Dendritic cell treated with granulocyte-macrophage colony-stimulating factor and Interleukin-4, amounts not matched to agents 40 ng/mL and 50 ng/mL, for 4 days (primary cell): ENCODE measurements around the gene WASHC3.

Experiments used
- H3K27ac Mint-ChIP-seq: one replicate; pipeline ENCODE4 v1.8.0; 2022; ENCODE audit warnings: mild to moderate bottlenecking, mixed read lengths
- H3K27me3 Mint-ChIP-seq: one replicate; pipeline ENCODE4 v1.8.0; 2022; ENCODE audit warnings: mild to moderate bottlenecking, mixed read lengths
- H3K36me3 Mint-ChIP-seq: one replicate; pipeline ENCODE4 v1.8.0; 2022; ENCODE audit warnings: low read depth, mixed read lengths
- H3K4me1 Mint-ChIP-seq: one replicate; pipeline ENCODE4 v1.8.0; 2022; ENCODE audit warnings: low read depth, mixed read lengths
- H3K4me3 Mint-ChIP-seq: one replicate; pipeline ENCODE4 v1.8.0; 2022; ENCODE audit warnings: mild to moderate bottlenecking, moderate library complexity, mixed read lengths
- H3K9me3 Mint-ChIP-seq: one replicate; pipeline ENCODE4 v1.8.0; 2022; ENCODE audit warnings: mixed read lengths
- intact Hi-C: fragments of 100-400 bp; cut with micrococcal nuclease; formaldehyde crosslinking; loops from one replicate; pipeline ENCODE4 v1.15.0; 2022

Gene WASHC3

GRCh38 chr12:102063069-102063468 is 1.3 kb upstream of the WASHC3 start:
- intact Hi-C loops, result loop anchor here (10.0 kb wide), 1 partner anchor 148 kb away; no protein-coding TSS in a partner anchor
- Mint-ChIP-seq H3K27ac (no peak overlapping the region), H3K9me3 (no peaks in the 10 kb centered on the region), H3K27me3 (peaks cover 2% of the 10 kb centered on the region), H3K4me3 (no peak overlapping the region), H3K4me1 (peaks cover 10% of the 10 kb centered on the region), H3K36me3 (peaks cover 23% of the 10 kb centered on the region)

- Mint-ChIP-seq H3K4me3 (no peak overlapping the region), H3K4me1 (peaks cover 10% of the 10 kb centered on the region), H3K36me3 (peaks cover 29% of the 10 kb centered on the region), H3K27me3 (no peaks in the 10 kb centered on the region), H3K9me3 (no peaks in the 10 kb centered on the region), H3K27ac (no peak overlapping the region)
- intact Hi-C loops, result loop anchor here (1.0 to 10.0 kb wide), 2 partner anchors 58 to 148 kb away; partner anchors contain the start of genes NUP37 and PARPBP
These were observed 622 bp upstream of the WASHC3 start for GRCh38 chr12:102062419-102062806.

- intact Hi-C loops, result loop anchor here (10.0 kb wide), 1 partner anchor 146 kb away; no protein-coding TSS in a partner anchor
- H3K36me3 Mint-ChIP-seq, result peaks cover 42% of the 10 kb centered on the region
- no peaks in the 10 kb centered on the region for H3K9me3 Mint-ChIP-seq
- no peaks in the 10 kb centered on the region for H3K27me3 Mint-ChIP-seq
- H3K4me1 Mint-ChIP-seq, result peaks cover 10% of the 10 kb centered on the region
- peak overlapping the region; percentile 89 for H3K4me3 Mint-ChIP-seq
- H3K27ac Mint-ChIP-seq, result peak overlapping the region; percentile 92
These were observed 663 bp downstream of the WASHC3 start for GRCh38 chr12:102061096-102061559.

GRCh38 chr12:102059343-102059742 is 2.4 kb downstream of the WASHC3 start:
- Mint-ChIP-seq H3K27ac (no peak overlapping the region), H3K9me3 (no peaks in the 10 kb centered on the region), H3K27me3 (no peaks in the 10 kb centered on the region), H3K36me3 (peaks cover 60% of the 10 kb centered on the region), H3K4me1 (peaks cover 10% of the 10 kb centered on the region), H3K4me3 (no peak overlapping the region)
- intact Hi-C loops, result no loop called here

- Mint-ChIP-seq H3K4me1 (peaks cover 17% of the 10 kb centered on the region), H3K9me3 (no peaks in the 10 kb centered on the region)
These were observed 7.4 kb downstream of the WASHC3 start for GRCh38 chr12:102054345-102054744.

GRCh38 chr12:102053062-102053349 is 8.8 kb downstream of the WASHC3 start:
- Mint-ChIP-seq H3K9me3 (no peaks in the 10 kb centered on the region), H3K4me3 (no peak overlapping the region), H3K27ac (no peak overlapping the region), H3K36me3 (peaks cover 84% of the 10 kb centered on the region), H3K4me1 (peaks cover 11% of the 10 kb centered on the region), H3K27me3 (no peaks in the 10 kb centered on the region)
- intact Hi-C loops, result no loop called here

More at GRCh38 chr12:102054345-102054744, 7.4 kb downstream of the WASHC3 start:
- Mint-ChIP-seq H3K36me3 (peaks cover 87% of the 10 kb centered on the region), H3K27ac (no peak overlapping the region), H3K4me3 (no peak overlapping the region), H3K27me3 (no peaks in the 10 kb centered on the region)
- intact Hi-C loops, result no loop called here

GRCh38 chr12:102052192-102053061 is 9.4 kb downstream of the WASHC3 start:
- Mint-ChIP-seq H3K27me3 (no peaks in the 10 kb centered on the region), H3K4me3 (no peak overlapping the region), H3K36me3 (peaks cover 81% of the 10 kb centered on the region), H3K27ac (no peak overlapping the region), H3K9me3 (no peaks in the 10 kb centered on the region), H3K4me1 (peaks cover 11% of the 10 kb centered on the region)
- intact Hi-C loops, result no loop called here

- H3K36me3 Mint-ChIP-seq, result peaks cover 72% of the 10 kb centered on the region
- intact Hi-C loops, result no loop called here
- H3K9me3 Mint-ChIP-seq, result no peaks in the 10 kb centered on the region
- no peak overlapping the region for H3K4me3 Mint-ChIP-seq
- H3K27me3 Mint-ChIP-seq, result no peaks in the 10 kb centered on the region
- no peak overlapping the region for H3K27ac Mint-ChIP-seq
- H3K4me1 Mint-ChIP-seq, result peaks cover 11% of the 10 kb centered on the region
These were observed 10.3 kb downstream of the WASHC3 start for GRCh38 chr12:102051431-102051965.

- Mint-ChIP-seq H3K4me1 (peaks cover 11% of the 10 kb centered on the region), H3K27ac (no peak overlapping the region), H3K9me3 (no peaks in the 10 kb centered on the region), H3K27me3 (no peaks in the 10 kb centered on the region), H3K4me3 (no peak overlapping the region), H3K36me3 (peaks cover 72% of the 10 kb centered on the region)
- intact Hi-C loops, result no loop called here
These were observed 10.9 kb downstream of the WASHC3 start for GRCh38 chr12:102050660-102051430.

GRCh38 chr12:102043928-102044327 is 17.9 kb downstream of the WASHC3 start:
- H3K27ac Mint-ChIP-seq, result no peak overlapping the region
- intact Hi-C loops, result no loop called here
- no peaks in the 10 kb centered on the region for H3K4me1 Mint-ChIP-seq
- H3K9me3 Mint-ChIP-seq, result no peaks in the 10 kb centered on the region
- no peak overlapping the region for H3K4me3 Mint-ChIP-seq
- H3K27me3 Mint-ChIP-seq, result no peaks in the 10 kb centered on the region
- H3K36me3 Mint-ChIP-seq, result peaks cover 41% of the 10 kb centered on the region

- no peaks in the 10 kb centered on the region for H3K4me1 Mint-ChIP-seq
- peaks cover 72% of the 10 kb centered on the region for H3K36me3 Mint-ChIP-seq
- no peaks in the 10 kb centered on the region for H3K27me3 Mint-ChIP-seq
- no peak overlapping the region for H3K4me3 Mint-ChIP-seq
- intact Hi-C loops, result no loop called here
- no peaks in the 10 kb centered on the region for H3K9me3 Mint-ChIP-seq
- H3K27ac Mint-ChIP-seq, result no peak overlapping the region
These were observed 27.6 kb downstream of the WASHC3 start for GRCh38 chr12:102033991-102034745.

GRCh38 chr12:102031852-102032251 is 29.9 kb downstream of the WASHC3 start:
- H3K27me3 Mint-ChIP-seq, result no peaks in the 10 kb centered on the region
- intact Hi-C loops, result no loop called here
- H3K27ac Mint-ChIP-seq, result no peak overlapping the region
- H3K4me3 Mint-ChIP-seq, result no peak overlapping the region
- no peaks in the 10 kb centered on the region for H3K4me1 Mint-ChIP-seq
- no peaks in the 10 kb centered on the region for H3K9me3 Mint-ChIP-seq
- H3K36me3 Mint-ChIP-seq, result peaks cover 65% of the 10 kb centered on the region

- no peaks in the 10 kb centered on the region for H3K9me3 Mint-ChIP-seq
- no peak overlapping the region for H3K4me3 Mint-ChIP-seq
- H3K36me3 Mint-ChIP-seq, result peaks cover 49% of the 10 kb centered on the region
- no peak overlapping the region for H3K27ac Mint-ChIP-seq
- no peaks in the 10 kb centered on the region for H3K27me3 Mint-ChIP-seq
- intact Hi-C loops, result no loop called here
- no peaks in the 10 kb centered on the region for H3K4me1 Mint-ChIP-seq
These were observed 32.6 kb downstream of the WASHC3 start for GRCh38 chr12:102029141-102029540.
